ENCODE measurements around the gene STK33. TPM values are rescaled to one million over a fixed set of nuclear protein-coding genes. Genes with fewer than 3 reads are reported as not detected.
"Not testable (repeated sequence)": the region's sequence is repeated elsewhere in the genome, so short reads cannot be mapped to it uniquely, and the experiment has no call there.

The STK33 gene
- total RNA-seq, 2 experiments from 2014 or later = 0.72 to 1.1 TPM

DNA sequence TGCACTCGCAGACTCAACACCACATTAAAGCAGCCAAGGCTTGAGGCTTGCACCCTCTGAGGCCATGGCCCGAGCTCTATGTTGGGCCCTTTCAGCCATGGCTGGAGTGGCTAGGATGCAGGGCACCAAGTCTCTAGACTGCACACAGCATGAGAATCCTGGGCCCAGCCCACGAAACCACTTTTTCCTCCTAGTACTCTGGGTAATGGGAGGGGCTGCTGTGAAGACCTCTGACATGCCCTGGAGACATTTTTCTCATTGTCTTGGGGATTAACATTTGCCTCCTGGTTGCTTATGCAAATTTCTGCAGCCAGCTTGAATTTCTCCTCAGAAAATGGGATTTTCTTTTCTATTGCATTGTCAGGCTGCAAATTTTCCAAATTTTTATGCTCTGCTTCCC is 127.1 kb downstream of the STK33 start:
- H3K27me3 Mint-ChIP-seq (ENCODE audit: low read depth); H3K27ac Mint-ChIP-seq; CTCF ChIA-PET; H3K36me3 Mint-ChIP-seq (ENCODE audit: low read depth); intact Hi-C loops (cut with micrococcal nuclease); H3K9me3 Mint-ChIP-seq; H3K4me1 Mint-ChIP-seq (ENCODE audit: low read depth); DNase-seq; H3K4me3 Mint-ChIP-seq: not testable (repeated sequence)

- CTCF ChIA-PET = no interaction called here
- Mint-ChIP-seq H3K9me3 (no peaks in the 10 kb centered on the region), H3K27ac (no peak overlapping the region), H3K36me3 (ENCODE audit: low read depth) (no peaks in the 10 kb centered on the region), H3K27me3 (ENCODE audit: low read depth) (peaks cover 7% of the 10 kb centered on the region), H3K4me3 (no peak overlapping the region), H3K4me1 (ENCODE audit: low read depth) (no peaks in the 10 kb centered on the region)
- intact Hi-C loops (cut with micrococcal nuclease) = no loop called here
- DNase-seq = no peak
Observed at GRCh38 chr11:8459711-8460399, 134.2 kb downstream of the STK33 start.

- Mint-ChIP-seq H3K9me3 (no peaks in the 10 kb centered on the region), H3K4me3 (no peak overlapping the region), H3K4me1 (ENCODE audit: low read depth) (no peaks in the 10 kb centered on the region), H3K27me3 (ENCODE audit: low read depth) (peaks cover 12% of the 10 kb centered on the region), H3K36me3 (ENCODE audit: low read depth) (no peaks in the 10 kb centered on the region), H3K27ac (no peak overlapping the region)
- intact Hi-C loops (cut with micrococcal nuclease) = no loop called here
- no peak for DNase-seq
- CTCF ChIA-PET = no interaction called here
Observed at GRCh38 chr11:8442301-8442700, 151.7 kb downstream of the STK33 start.

GRCh38 chr11:8440649-8441048 is 153.4 kb downstream of the STK33 start:
- CTCF ChIA-PET = no interaction called here
- intact Hi-C loops (cut with micrococcal nuclease) = no loop called here
- no peaks in the 10 kb centered on the region for H3K4me1 Mint-ChIP-seq (ENCODE audit: low read depth)
- no peaks in the 10 kb centered on the region for H3K36me3 Mint-ChIP-seq (ENCODE audit: low read depth)
- H3K9me3 Mint-ChIP-seq = no peaks in the 10 kb centered on the region
- no peak overlapping the region for H3K4me3 Mint-ChIP-seq
- DNase-seq = no peak
- peaks cover 10% of the 10 kb centered on the region for H3K27me3 Mint-ChIP-seq (ENCODE audit: low read depth)
- H3K27ac Mint-ChIP-seq = no peak overlapping the region

DNA sequence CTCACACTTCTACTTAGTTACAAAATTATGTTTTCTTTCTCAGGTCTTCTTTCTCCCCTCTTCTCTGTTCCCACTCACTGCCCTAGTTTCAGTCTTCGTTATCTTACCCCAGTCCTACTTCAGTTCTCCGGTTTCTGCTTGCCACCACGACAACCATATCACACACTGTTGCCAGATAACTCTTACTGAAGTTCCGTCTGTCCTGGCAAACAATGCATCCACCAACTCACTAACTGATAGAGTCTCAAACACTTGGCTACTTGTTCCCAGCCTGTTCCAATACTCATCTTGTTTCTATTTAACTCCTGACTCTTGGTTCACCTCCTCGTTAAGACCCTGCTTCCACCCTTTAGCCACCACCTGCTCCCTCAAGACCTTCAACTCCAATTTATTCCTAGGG is 164.5 kb downstream of the STK33 start:
- H3K27me3 Mint-ChIP-seq (ENCODE audit: low read depth) = peaks cover 2% of the 10 kb centered on the region
- intact Hi-C loops (cut with micrococcal nuclease) = no loop called here
- no peak for DNase-seq
- H3K9me3 Mint-ChIP-seq = no peaks in the 10 kb centered on the region
- H3K36me3 Mint-ChIP-seq (ENCODE audit: low read depth) = no peaks in the 10 kb centered on the region
- CTCF ChIA-PET = no interaction called here
- H3K4me3 Mint-ChIP-seq = no peak overlapping the region
- no peak overlapping the region for H3K27ac Mint-ChIP-seq
- H3K4me1 Mint-ChIP-seq (ENCODE audit: low read depth) = no peaks in the 10 kb centered on the region

- CTCF ChIA-PET = no interaction called here
- no peaks in the 10 kb centered on the region for H3K36me3 Mint-ChIP-seq (ENCODE audit: low read depth)
- H3K9me3 Mint-ChIP-seq = no peaks in the 10 kb centered on the region
- intact Hi-C loops (cut with micrococcal nuclease) = no loop called here
- no peak for DNase-seq
- H3K27me3 Mint-ChIP-seq (ENCODE audit: low read depth) = peaks cover 2% of the 10 kb centered on the region
- no peak overlapping the region for H3K27ac Mint-ChIP-seq
- no peaks in the 10 kb centered on the region for H3K4me1 Mint-ChIP-seq (ENCODE audit: low read depth)
- H3K4me3 Mint-ChIP-seq = no peak overlapping the region
Observed at GRCh38 chr11:8426076-8426475, 168.0 kb downstream of the STK33 start.

- H3K27me3 Mint-ChIP-seq (ENCODE audit: low read depth) = peaks cover 2% of the 10 kb centered on the region
- no peak for DNase-seq
- no peak overlapping the region for H3K27ac Mint-ChIP-seq
- H3K4me1 Mint-ChIP-seq (ENCODE audit: low read depth) = no peaks in the 10 kb centered on the region
- no peaks in the 10 kb centered on the region for H3K36me3 Mint-ChIP-seq (ENCODE audit: low read depth)
- no peak overlapping the region for H3K4me3 Mint-ChIP-seq
- intact Hi-C loops (cut with micrococcal nuclease) = no loop called here
- H3K9me3 Mint-ChIP-seq = no peaks in the 10 kb centered on the region
- CTCF ChIA-PET = no interaction called here
Observed at GRCh38 chr11:8415195-8415594, 178.8 kb downstream of the STK33 start.

DNA sequence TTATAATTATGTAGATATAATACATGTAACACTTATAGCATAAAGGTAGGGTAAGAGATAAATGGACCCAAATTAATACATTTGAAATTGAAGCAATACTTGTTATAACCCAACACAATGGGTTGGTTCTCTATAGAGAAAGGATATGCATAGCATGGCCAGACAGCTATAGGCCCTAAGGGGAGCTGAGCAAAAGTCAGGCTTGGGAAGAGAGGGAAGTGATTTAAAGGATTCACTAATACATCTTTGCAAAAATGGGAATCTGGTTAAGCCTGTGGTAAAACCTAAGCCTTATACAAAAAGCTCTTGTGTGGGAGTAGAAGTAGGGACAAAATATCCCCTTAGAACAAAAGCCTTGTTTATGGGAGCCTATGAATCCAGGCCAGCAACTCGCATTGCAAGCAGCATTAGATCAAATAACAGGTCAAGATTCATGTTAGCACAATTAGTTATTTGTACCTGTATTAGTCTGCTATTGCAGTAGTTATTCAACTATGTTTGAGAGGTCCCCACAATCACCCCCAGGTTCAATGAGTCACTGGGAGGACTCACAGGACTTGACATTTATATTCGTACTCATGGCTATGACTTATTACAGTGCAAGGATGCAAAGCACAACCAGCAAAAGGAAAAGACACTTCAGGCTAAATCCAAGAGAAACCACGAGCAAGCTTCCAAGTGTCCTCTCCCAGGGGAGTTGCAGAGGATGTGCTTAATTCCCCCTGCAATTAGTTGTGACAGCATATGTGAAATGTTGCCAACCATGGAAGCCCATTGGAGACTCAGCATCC is 185.7 kb downstream of the STK33 start:
- Mint-ChIP-seq H3K9me3 (peaks cover 4% of the 10 kb centered on the region), H3K36me3 (ENCODE audit: low read depth) (no peaks in the 10 kb centered on the region), H3K4me1 (ENCODE audit: low read depth) (no peaks in the 10 kb centered on the region), H3K27ac (no peak overlapping the region), H3K4me3 (no peak overlapping the region), H3K27me3 (ENCODE audit: low read depth) (no peaks in the 10 kb centered on the region)
- CTCF ChIA-PET = no interaction called here
- intact Hi-C loops (cut with micrococcal nuclease) = no loop called here
- no peak for DNase-seq

- no peaks in the 10 kb centered on the region for H3K27me3 Mint-ChIP-seq (ENCODE audit: low read depth)
- no peak overlapping the region for H3K27ac Mint-ChIP-seq
- H3K4me1 Mint-ChIP-seq (ENCODE audit: low read depth) = no peaks in the 10 kb centered on the region
- DNase-seq = peak; percentile 6
- H3K36me3 Mint-ChIP-seq (ENCODE audit: low read depth) = no peaks in the 10 kb centered on the region
- CTCF ChIA-PET = no interaction called here
- H3K4me3 Mint-ChIP-seq = no peak overlapping the region
- H3K9me3 Mint-ChIP-seq = peaks cover 4% of the 10 kb centered on the region
- intact Hi-C loops (cut with micrococcal nuclease) = no loop called here
Observed at GRCh38 chr11:8403310-8403709, 190.7 kb downstream of the STK33 start.

DNA sequence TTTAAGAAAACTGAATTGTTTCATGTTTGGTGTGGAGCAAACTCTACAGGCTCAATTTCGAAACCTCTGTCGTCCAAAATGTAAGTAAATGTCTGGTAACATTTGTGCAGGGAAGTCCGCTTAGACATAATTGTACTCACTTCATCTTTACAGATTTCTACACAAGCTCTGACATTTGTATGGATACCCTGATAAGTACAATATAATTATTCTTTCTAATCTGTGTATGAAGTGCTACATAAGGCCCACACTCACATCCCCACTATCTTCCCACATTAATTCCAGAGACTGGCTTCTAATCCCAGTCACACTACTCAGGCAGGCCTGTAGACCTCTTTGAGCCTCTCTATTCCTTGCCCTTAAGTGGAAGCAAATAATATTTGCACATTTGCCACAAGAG is 201.1 kb downstream of the STK33 start:
- CTCF ChIA-PET = no interaction called here
- H3K9me3 Mint-ChIP-seq = peaks cover 4% of the 10 kb centered on the region
- no peaks in the 10 kb centered on the region for H3K36me3 Mint-ChIP-seq (ENCODE audit: low read depth)
- H3K4me1 Mint-ChIP-seq (ENCODE audit: low read depth) = no peaks in the 10 kb centered on the region
- H3K27ac Mint-ChIP-seq = no peak overlapping the region
- intact Hi-C loops (cut with micrococcal nuclease) = no loop called here
- no peak overlapping the region for H3K4me3 Mint-ChIP-seq
- no peak for DNase-seq
- H3K27me3 Mint-ChIP-seq (ENCODE audit: low read depth) = peaks cover 17% of the 10 kb centered on the region

DNA sequence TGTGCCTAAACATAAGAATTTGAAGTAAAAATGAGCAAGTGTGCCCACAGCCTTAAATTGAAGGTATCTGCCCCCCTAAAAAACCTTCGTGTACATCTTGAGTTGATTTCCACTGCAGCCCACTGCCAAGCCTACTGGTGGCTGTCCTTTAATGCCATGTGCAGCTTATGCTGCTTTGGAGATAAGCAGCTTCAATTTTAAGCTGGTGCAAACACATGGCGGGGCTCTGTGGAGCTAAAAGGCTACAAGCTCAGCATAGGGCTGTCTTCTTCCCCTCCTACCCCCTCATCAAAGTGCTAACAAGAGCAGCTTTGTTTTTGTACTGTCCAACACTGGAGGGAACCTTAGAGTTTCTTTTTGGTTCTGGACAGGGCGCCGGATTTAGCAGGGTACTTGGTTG is 201.9 kb downstream of the STK33 start:
- intact Hi-C loops (cut with micrococcal nuclease) = no loop called here
- peaks cover 13% of the 10 kb centered on the region for H3K27me3 Mint-ChIP-seq (ENCODE audit: low read depth)
- peaks cover 4% of the 10 kb centered on the region for H3K9me3 Mint-ChIP-seq
- CTCF ChIA-PET = no interaction called here
- no peaks in the 10 kb centered on the region for H3K4me1 Mint-ChIP-seq (ENCODE audit: low read depth)
- no peak for DNase-seq
- no peaks in the 10 kb centered on the region for H3K36me3 Mint-ChIP-seq (ENCODE audit: low read depth)
- H3K27ac Mint-ChIP-seq = no peak overlapping the region
- H3K4me3 Mint-ChIP-seq = no peak overlapping the region

DNA sequence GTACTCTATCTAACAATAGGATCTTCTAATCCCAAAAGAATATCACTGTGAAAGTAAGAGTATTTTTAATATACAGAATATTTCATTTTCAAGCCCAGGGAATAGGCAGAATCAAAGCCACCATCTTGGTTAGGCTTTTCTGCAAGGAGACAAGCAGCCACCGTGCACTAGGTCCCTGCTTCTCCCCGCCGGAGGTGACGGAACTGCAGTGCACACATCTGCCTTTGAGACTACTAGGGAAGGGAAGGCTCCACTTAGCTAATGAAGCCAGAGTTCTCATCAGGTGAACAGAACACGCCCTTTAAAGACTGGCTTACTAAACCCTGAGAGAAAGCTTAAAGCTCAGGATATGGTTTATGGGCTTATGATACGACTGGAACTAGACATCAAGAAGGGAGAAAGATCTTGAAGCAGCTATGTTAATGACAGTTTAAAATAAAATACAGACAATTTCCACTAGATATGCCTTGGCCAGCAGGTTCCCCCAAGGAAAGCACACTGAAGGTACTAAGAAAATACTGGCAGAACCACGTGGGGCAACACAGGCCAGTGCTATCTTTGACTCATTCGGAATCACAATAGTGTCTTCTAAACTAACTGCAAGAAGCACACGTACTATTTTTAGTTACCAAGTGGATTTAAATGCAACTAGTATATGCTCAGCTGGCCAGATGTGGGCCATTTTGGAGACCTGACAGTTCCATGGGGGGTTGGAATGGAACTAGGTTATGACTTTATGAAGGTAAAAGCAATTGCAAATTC is 203.0 kb downstream of the STK33 start:
- Mint-ChIP-seq H3K4me3 (no peak overlapping the region), H3K9me3 (no peaks in the 10 kb centered on the region), H3K27me3 (ENCODE audit: low read depth) (peaks cover 11% of the 10 kb centered on the region), H3K27ac (no peak overlapping the region), H3K4me1 (ENCODE audit: low read depth) (no peaks in the 10 kb centered on the region), H3K36me3 (ENCODE audit: low read depth) (no peaks in the 10 kb centered on the region)
- no peak for DNase-seq
- intact Hi-C loops (cut with micrococcal nuclease) = no loop called here
- CTCF ChIA-PET = no interaction called here

All from activated naive CD4-positive, alpha-beta T cell treated with anti-CD3 and anti-CD28 coated beads for 36 hours (primary cell).